HEK293T (cell line): ENCODE measurements around the gene GLDN.

Source experiments
- CTCF ChIA-PET: fragments of 350-600 bp; formaldehyde crosslinking; extraction: SDS; loops from one replicate; lab custom pipeline; 2021; ENCODE audit warnings: antibody characterized with exemption, inconsistent platforms; lab: Yijun Ruan, JAX
- POLR2A ChIA-PET: fragments of 350-600 bp; formaldehyde crosslinking; extraction: SDS; loops from one replicate; lab custom pipeline; 2020; ENCODE audit warnings: antibody characterized with exemption, inconsistent platforms; lab: Yijun Ruan, JAX
- DNase-seq: peaks from one replicate; pipeline ENCODE4 v3.0.0; 2012; ENCODE audit warnings: mixed read lengths; ENCODE audit errors: extremely low spot score
- ARNT ChIP-seq: fragments of 450-650 bp; IDR thresholded peaks from 2 replicates; pipeline ENCODE4 v1.6.1; 2017; ENCODE audit warnings: mild to moderate bottlenecking
- BHLHE40 ChIP-seq: fragments of 450-650 bp; IDR thresholded peaks from 2 replicates; pipeline ENCODE4 v1.6.1; 2016; ENCODE audit warnings: mild to moderate bottlenecking, moderate library complexity, borderline replicate concordance
- CTBP1 ChIP-seq: fragments of 450-650 bp; IDR thresholded peaks from 2 replicates; pipeline ENCODE4 v1.6.1; 2016; ENCODE audit warnings: borderline replicate concordance
- ELF4 ChIP-seq: fragments of 450-650 bp; IDR thresholded peaks from 2 replicates; pipeline ENCODE4 v1.6.1; 2017; ENCODE audit warnings: antibody characterized with exemption
- FOXA1 ChIP-seq: fragments of 450-650 bp; IDR thresholded peaks from 2 replicates; pipeline ENCODE4 v1.6.1; 2016; ENCODE audit warnings: mild to moderate bottlenecking
- FOXK2 ChIP-seq: fragments of 450-650 bp; IDR thresholded peaks from 2 replicates; pipeline ENCODE4 v1.6.1; 2016; ENCODE audit warnings: mild to moderate bottlenecking
- FOXM1 ChIP-seq: fragments of 450-650 bp; IDR thresholded peaks from 2 replicates; pipeline ENCODE4 v1.6.1; 2017; ENCODE audit warnings: mild to moderate bottlenecking, borderline replicate concordance
- HDGF ChIP-seq: fragments of 450-650 bp; IDR thresholded peaks from 2 replicates; pipeline ENCODE4 v1.6.1; 2017; ENCODE audit warnings: antibody characterized with exemption, borderline replicate concordance
- L3MBTL2 ChIP-seq: fragments of 450-650 bp; conservative IDR thresholded peaks from 2 replicates; pipeline ENCODE4 v1.6.1; 2016; ENCODE audit warnings: mild to moderate bottlenecking
- LEF1 ChIP-seq: fragments of 450-650 bp; IDR thresholded peaks from 2 replicates; pipeline ENCODE4 v1.6.1; 2017; ENCODE audit warnings: mild to moderate bottlenecking, borderline replicate concordance
- NFRKB ChIP-seq: fragments of 450-650 bp; IDR thresholded peaks from 2 replicates; pipeline ENCODE4 v1.6.1; 2016; ENCODE audit warnings: mild to moderate bottlenecking, moderate library complexity
- SP1 ChIP-seq: fragments of 450-650 bp; IDR thresholded peaks from 2 replicates; pipeline ENCODE4 v1.6.1; 2017
- SUZ12 ChIP-seq: fragments of 450-650 bp; IDR thresholded peaks from 2 replicates; pipeline ENCODE4 v1.6.1; 2016; ENCODE audit warnings: mild to moderate bottlenecking
- TARDBP ChIP-seq: fragments of 450-650 bp; IDR thresholded peaks from 2 replicates; pipeline ENCODE4 v1.6.1; 2016
- ZNF384 ChIP-seq: fragments of 450-650 bp; IDR thresholded peaks from 2 replicates; pipeline ENCODE4 v1.6.1; 2016
- TF ChIP-seq, protein P1 (sequence below): fragments of 450-650 bp; IDR thresholded peaks from 2 replicates; pipeline ENCODE4 v1.6.1; 2016

GLDN gene

DNA sequence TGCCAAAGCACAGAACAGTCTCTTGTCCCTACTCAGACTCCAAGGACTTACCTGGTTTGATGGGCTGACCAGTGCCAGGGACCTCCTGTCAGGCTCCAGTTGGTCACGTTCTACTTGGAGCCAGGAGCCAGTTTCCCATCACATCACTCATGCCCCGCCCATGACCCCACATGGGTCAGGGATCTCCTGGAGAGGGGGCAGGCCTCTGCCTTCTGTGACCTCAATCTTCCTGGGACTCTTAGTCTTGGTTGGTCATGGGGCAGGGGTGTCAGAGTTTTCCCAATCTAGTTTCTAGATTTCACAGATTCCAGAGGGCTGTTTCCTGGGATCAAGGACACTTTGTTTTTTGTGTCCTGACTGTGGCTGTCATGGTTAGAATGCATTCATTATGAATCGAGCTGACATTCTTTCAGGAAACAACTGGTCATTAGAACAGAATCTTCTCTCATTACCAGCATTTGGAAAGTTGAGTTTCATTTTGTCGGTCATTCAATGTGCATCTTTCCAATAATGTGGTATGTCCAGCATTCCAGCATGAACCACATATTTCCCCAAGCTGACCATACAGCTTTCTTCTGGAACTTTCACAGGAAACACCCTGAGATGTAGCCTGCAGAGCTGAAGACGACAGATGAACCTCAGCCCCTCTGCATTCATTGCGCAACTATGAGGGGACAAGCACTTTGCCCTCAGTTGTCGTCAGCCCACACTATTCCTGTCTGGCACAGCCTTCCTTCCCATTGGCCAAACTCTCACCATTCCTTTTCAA lies 22.9 kb upstream of the GLDN start:
- no peak for DNase-seq
- ChIA-PET POLR2A (no interaction called here), CTCF (no interaction called here)
- TF ChIP-seq ELF4 (no peak), CTBP1 (no peak), L3MBTL2 (no peak), NFRKB (no peak), SUZ12 (no peak), FOXM1 (no peak), TARDBP (no peak), ZNF384 (no peak), ARNT (no peak), BHLHE40 (no peak), LEF1 (no peak)
- TF ChIP-seq, protein P1, sequence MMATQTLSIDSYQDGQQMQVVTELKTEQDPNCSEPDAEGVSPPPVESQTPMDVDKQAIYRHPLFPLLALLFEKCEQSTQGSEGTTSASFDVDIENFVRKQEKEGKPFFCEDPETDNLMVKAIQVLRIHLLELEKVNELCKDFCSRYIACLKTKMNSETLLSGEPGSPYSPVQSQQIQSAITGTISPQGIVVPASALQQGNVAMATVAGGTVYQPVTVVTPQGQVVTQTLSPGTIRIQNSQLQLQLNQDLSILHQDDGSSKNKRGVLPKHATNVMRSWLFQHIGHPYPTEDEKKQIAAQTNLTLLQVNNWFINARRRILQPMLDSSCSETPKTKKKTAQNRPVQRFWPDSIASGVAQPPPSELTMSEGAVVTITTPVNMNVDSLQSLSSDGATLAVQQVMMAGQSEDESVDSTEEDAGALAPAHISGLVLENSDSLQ = no peak

DNA sequence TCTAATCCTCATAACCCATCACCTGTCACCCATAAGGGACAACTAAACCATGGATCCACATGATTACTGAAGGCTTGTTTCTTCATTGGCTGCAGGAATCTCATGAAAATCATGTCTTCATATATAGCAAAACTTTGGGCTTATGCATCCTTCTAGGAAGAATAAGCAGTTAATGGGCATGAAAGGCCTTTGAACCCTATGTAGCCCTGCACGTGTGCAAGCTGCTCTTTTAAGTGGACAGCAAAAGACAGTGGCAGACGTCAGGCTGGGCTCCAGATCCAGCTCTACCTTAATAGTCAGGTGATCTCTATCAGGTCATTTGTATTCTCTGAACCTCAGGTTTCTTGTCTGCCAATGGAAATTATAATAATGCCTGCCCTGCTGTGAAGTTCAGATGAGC lies 21.9 kb upstream of the GLDN start:
- CTCF ChIA-PET = no interaction called here
- TF ChIP-seq CTBP1 (no peak), HDGF (no peak), FOXM1 (no peak), NFRKB (no peak), FOXA1 (no peak), ELF4 (no peak), LEF1 (no peak), L3MBTL2 (no peak), SUZ12 (no peak), BHLHE40 (no peak), FOXK2 (no peak), TARDBP (no peak), ZNF384 (no peak), SP1 (no peak), ARNT (no peak)
- TF ChIP-seq, protein P1 = no peak
- no peak for DNase-seq
- POLR2A ChIA-PET = no interaction called here

DNA sequence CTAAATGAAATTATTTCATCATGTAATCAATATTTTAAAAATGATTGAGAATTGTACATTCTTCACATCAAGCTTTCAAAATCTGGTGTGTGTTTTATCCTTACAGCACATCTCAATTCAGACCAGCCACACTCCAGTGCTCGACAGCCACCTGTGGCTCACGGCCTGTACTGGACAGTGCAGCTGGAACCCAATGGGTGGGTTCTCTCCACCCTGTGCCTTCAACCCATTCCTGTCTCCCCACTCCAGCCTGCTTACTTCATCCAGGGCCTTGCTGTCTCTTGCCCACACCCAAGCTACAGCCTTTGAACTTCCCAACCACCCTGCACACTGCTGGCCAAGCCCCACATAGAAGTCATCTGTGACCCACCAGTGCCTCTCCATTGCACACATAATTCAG lies 20.6 kb upstream of the GLDN start:
- POLR2A ChIA-PET = no interaction called here
- TF ChIP-seq BHLHE40 (no peak), ARNT (no peak), L3MBTL2 (no peak), FOXA1 (no peak), HDGF (no peak), SP1 (no peak), TARDBP (no peak), FOXM1 (no peak), NFRKB (no peak), FOXK2 (no peak), LEF1 (no peak), CTBP1 (no peak), SUZ12 (no peak), ZNF384 (no peak)
- TF ChIP-seq, protein P1 = no peak
- no peak for DNase-seq
- CTCF ChIA-PET = no interaction called here

DNA sequence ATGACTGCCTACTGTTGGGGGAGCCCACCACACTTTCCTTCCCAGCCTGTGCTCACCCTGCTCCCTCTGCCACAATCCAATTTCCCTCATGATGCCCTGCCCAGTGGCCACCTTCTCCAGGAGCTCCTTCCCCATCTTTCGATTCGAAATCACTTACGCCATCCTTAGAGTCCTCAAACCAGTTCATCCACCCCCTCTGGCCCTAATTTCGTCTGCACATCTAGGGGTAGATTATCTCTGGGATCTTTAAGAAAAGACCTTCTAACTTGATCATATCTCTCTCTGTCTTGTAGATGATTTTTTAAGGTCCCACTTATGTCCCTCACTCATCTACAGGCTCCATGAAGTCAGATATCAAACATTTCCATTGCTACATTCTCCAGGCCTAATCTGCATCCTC lies 20.1 kb upstream of the GLDN start:
- no peak for TF ChIP-seq ELF4
- TF ChIP-seq SP1 = no peak
- TF ChIP-seq HDGF = no peak
- TF ChIP-seq L3MBTL2 = no peak
- TF ChIP-seq ZNF384 = no peak
- no peak for TF ChIP-seq NFRKB
- TF ChIP-seq, protein P1 = no peak
- no peak for TF ChIP-seq FOXK2
- TF ChIP-seq TARDBP = no peak
- no peak for TF ChIP-seq CTBP1
- no peak for TF ChIP-seq ARNT
- no peak for TF ChIP-seq FOXA1
- ChIA-PET CTCF (no interaction called here), POLR2A (no interaction called here)
- no peak for DNase-seq

DNA sequence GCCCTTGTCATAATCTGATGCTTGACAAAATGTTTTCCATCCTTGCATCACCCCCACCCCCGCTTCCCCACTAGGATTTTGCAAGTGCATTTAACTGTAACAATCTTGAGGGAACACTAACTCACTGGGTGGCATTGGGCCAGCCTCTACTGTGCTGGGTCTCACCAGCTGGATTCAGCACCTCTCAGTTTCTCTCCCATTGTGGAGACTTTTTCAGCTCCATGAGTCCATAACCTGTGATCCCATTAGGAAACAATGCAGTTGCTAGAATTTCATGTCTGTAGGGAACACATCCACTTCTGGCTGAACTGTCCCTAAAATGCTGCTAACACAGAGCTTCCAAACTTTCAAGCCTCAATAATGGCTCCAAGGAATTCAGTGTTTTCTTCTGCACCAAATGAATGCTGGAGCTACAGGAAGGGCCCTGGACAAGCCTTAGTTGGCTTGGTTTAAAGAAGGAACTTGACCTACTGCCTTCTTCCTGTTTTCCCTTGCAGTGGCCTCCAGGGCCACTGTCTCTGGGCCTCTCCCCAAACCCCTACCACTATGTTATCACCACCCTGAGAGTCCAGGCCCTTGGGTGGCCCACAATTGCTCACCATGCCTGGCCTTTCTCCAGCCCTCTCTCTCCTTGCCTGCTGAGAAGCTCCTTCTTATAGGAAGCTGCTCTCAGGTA lies 18.7 kb upstream of the GLDN start:
- no peak for DNase-seq
- no peak for TF ChIP-seq HDGF
- TF ChIP-seq FOXK2 = no peak
- TF ChIP-seq TARDBP = no peak
- TF ChIP-seq FOXM1 = no peak
- TF ChIP-seq, protein P1 = no peak
- TF ChIP-seq FOXA1 = no peak
- TF ChIP-seq SUZ12 = no peak
- no peak for TF ChIP-seq ELF4
- TF ChIP-seq ARNT = no peak
- TF ChIP-seq L3MBTL2 = no peak
- no peak for TF ChIP-seq NFRKB
- TF ChIP-seq SP1 = no peak
- TF ChIP-seq CTBP1 = no peak
- no peak for TF ChIP-seq ZNF384
- TF ChIP-seq BHLHE40 = no peak
- TF ChIP-seq LEF1 = no peak
- POLR2A ChIA-PET = no interaction called here
- CTCF ChIA-PET = interaction anchor here (0.6 kb wide), 1 partner anchor 238 kb away, joined by 3 read pairs; no protein-coding TSS in a partner anchor
